GM21390 (cell line): ENCODE measurements around the gene SMIM24.
"Not testable (repeated sequence)": the region's sequence is repeated elsewhere in the genome, so short reads cannot be mapped to it uniquely, and the experiment has no call there.

Source experiments
- ATAC-seq: cut with Tn5 transposase; IDR thresholded peaks from one replicate; pipeline ENCODE4 v1.9.1; 2021; ENCODE audit not compliant: unreplicated experiment

SMIM24 gene

GRCh38 chr19:3480383-3481091 lies at the start of gene SMIM24:
SMIM24 (minus strand) TSS chr19:3480525; CDS start chr19:3480463, 62 bp downstream.
- ATAC-seq = no peak

GRCh38 chr19:3529299-3529698 lies 49.0 kb upstream of the SMIM24 start:
- not testable (repeated sequence) for ATAC-seq

GRCh38 chr19:3528539-3529211 lies 48.4 kb upstream of the SMIM24 start:
- ATAC-seq = no peak

GRCh38 chr19:3528080-3528479 lies 47.8 kb upstream of the SMIM24 start:
- no peak for ATAC-seq

- no peak for ATAC-seq
These were observed 47.0 kb upstream of the SMIM24 start for GRCh38 chr19:3527238-3527910.

GRCh38 chr19:3526507-3527237 lies 46.3 kb upstream of the SMIM24 start:
- ATAC-seq = no peak

GRCh38 chr19:3524904-3525451 lies 44.7 kb upstream of the SMIM24 start:
- ATAC-seq = no peak

GRCh38 chr19:3524078-3524842 lies 43.9 kb upstream of the SMIM24 start:
- ATAC-seq = no peak

GRCh38 chr19:3523361-3524077 lies 43.2 kb upstream of the SMIM24 start:
- ATAC-seq = no peak

GRCh38 chr19:3522421-3523360 lies 42.4 kb upstream of the SMIM24 start:
- no peak for ATAC-seq

GRCh38 chr19:3521104-3521445 lies 40.8 kb upstream of the SMIM24 start:
- ATAC-seq = no peak

GRCh38 chr19:3520166-3521103 lies 40.1 kb upstream of the SMIM24 start:
- ATAC-seq = no peak

GRCh38 chr19:3519126-3519525 lies 38.8 kb upstream of the SMIM24 start:
- no peak for ATAC-seq

GRCh38 chr19:3518659-3519058 lies 38.3 kb upstream of the SMIM24 start:
- ATAC-seq = no peak

GRCh38 chr19:3518255-3518654 lies 37.9 kb upstream of the SMIM24 start:
- ATAC-seq = no peak

GRCh38 chr19:3517638-3518037 lies 37.3 kb upstream of the SMIM24 start:
- no peak for ATAC-seq

GRCh38 chr19:3516675-3517207 lies 36.4 kb upstream of the SMIM24 start:
- ATAC-seq = no peak
